Esophagus muscularis mucosa (tissue), 4 donors: ENCODE results near the gene TELO2.

ENCODE experiments used
- EP300 ChIP-seq: sonication (generic); formaldehyde crosslinking; IDR thresholded peaks from one replicate; pipeline ENCODE4 v1.6.1; 2017; ENCODE audit warnings: antibody characterized with exemption
- POLR2A ChIP-seq: fragments of 450-650 bp; IDR thresholded peaks from one replicate; pipeline ENCODE4 v1.6.1; 2017; ENCODE audit warnings: antibody characterized with exemption, moderate library complexity, mild to moderate bottlenecking, low read depth
- POLR2AphosphoS5 ChIP-seq, 2 donors: sonication (generic); formaldehyde crosslinking; IDR thresholded peaks; one replicate each; pipeline ENCODE4 v1.6.1; 2017; ENCODE audit warnings: antibody characterized with exemption in 2 of 2
- TF ChIP-seq, protein P1 (sequence below), 3 experiments: fragments of 200-600 bp in 2 of 3; fragments of 450-650 bp in 1 of 3; sonication (generic) in 2 of 3; IDR thresholded peaks; one replicate each; pipeline ENCODE4 v1.5.1; 2017 to 2019; ENCODE audit warnings: antibody characterized with exemption in 3 of 3, mild to moderate bottlenecking in 2 of 3, moderate library complexity in 1 of 3

DNA sequence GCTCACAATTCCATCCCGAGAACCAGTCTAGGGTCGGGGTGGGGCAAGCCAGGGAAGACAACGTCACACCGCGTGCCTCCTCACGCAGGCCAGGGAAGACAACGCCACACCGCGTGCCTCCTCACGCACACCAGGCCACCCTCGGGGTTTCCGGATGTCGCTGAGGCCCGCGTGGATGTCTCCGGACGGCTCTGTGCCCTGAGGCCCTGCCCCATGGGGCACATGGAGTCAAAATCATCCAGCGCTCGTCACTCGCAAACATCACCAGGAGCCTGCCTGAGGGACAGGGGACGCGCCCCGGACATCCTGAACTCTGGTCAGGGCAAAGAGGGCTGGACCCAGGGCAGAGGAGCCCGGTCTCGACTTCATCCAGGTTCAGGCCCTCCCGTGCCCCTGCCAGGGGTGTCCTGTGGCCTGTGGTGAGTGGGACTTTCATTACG is 44.0 kb downstream of the TELO2 start:
- TF ChIP-seq POLR2A (no peak), EP300 (no peak), POLR2AphosphoS5 (IDR thresholded peaks at IDR 0.05) (peak in 1 of 2 donors; percentile 5)
- TF ChIP-seq, protein P1, sequence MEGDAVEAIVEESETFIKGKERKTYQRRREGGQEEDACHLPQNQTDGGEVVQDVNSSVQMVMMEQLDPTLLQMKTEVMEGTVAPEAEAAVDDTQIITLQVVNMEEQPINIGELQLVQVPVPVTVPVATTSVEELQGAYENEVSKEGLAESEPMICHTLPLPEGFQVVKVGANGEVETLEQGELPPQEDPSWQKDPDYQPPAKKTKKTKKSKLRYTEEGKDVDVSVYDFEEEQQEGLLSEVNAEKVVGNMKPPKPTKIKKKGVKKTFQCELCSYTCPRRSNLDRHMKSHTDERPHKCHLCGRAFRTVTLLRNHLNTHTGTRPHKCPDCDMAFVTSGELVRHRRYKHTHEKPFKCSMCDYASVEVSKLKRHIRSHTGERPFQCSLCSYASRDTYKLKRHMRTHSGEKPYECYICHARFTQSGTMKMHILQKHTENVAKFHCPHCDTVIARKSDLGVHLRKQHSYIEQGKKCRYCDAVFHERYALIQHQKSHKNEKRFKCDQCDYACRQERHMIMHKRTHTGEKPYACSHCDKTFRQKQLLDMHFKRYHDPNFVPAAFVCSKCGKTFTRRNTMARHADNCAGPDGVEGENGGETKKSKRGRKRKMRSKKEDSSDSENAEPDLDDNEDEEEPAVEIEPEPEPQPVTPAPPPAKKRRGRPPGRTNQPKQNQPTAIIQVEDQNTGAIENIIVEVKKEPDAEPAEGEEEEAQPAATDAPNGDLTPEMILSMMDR (IDR thresholded peaks at IDR 0.05): no peak
